ENCODE measurements around the gene TIGAR. TPM values are rescaled to one million over a fixed set of nuclear protein-coding genes. Genes with fewer than 3 reads are reported as not detected.

The TIGAR gene
- total RNA-seq, 1 donor = 11.5 TPM

DNA sequence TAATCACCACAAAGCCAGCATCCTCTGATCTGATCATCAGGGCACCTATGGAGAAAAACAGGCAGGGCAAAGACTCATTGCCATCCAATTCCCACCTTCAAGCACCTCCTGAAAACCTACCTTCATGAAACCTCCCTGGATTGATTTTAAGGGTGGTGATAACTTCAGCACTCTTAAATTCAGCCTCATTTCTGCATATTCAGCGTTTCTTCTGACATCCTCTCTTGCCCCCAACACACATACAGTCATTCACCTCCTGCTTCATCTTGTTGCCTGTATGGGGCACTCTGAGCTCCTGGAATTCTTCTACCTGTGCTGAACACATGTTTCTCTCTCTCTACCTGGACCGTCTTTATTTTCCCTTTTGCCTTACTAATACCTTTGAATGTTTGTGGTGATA is 51.6 kb downstream of the TIGAR start:
- TF ChIP-seq, protein P1, sequence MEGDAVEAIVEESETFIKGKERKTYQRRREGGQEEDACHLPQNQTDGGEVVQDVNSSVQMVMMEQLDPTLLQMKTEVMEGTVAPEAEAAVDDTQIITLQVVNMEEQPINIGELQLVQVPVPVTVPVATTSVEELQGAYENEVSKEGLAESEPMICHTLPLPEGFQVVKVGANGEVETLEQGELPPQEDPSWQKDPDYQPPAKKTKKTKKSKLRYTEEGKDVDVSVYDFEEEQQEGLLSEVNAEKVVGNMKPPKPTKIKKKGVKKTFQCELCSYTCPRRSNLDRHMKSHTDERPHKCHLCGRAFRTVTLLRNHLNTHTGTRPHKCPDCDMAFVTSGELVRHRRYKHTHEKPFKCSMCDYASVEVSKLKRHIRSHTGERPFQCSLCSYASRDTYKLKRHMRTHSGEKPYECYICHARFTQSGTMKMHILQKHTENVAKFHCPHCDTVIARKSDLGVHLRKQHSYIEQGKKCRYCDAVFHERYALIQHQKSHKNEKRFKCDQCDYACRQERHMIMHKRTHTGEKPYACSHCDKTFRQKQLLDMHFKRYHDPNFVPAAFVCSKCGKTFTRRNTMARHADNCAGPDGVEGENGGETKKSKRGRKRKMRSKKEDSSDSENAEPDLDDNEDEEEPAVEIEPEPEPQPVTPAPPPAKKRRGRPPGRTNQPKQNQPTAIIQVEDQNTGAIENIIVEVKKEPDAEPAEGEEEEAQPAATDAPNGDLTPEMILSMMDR (IDR thresholded peaks at IDR 0.05; ENCODE audit: insufficient read depth, low read length) = no peak
- no peak overlapping the region for H3K4me3 ChIP-seq (ENCODE audit: low read depth, low read length)
- DNase-seq (ENCODE audit: low read depth) = no peak

DNA sequence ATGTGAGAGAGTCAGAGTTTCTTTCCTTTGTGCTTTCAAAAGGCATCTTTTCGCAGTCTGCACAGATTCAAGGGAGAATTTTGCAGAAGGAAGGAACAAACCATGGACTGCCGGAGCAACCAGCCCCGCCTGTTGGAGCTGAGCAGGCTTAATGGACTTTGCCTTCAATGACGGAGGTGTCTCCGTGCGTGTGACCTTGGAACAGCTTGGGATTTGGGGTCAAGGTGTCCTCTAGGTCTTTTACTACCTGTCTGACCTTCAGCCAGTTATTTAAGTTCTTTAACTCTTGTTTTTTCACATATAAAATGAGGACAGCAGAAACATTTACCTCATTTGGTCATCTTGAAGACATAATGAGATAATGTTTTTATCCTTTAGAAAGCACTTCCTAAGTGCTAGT is 54.4 kb downstream of the TIGAR start:
- DNase-seq (ENCODE audit: low read depth) = no peak
- TF ChIP-seq, protein P1 (IDR thresholded peaks at IDR 0.05; ENCODE audit: insufficient read depth, low read length) = no peak
- H3K4me3 ChIP-seq (ENCODE audit: low read depth, low read length) = no peak overlapping the region

DNA sequence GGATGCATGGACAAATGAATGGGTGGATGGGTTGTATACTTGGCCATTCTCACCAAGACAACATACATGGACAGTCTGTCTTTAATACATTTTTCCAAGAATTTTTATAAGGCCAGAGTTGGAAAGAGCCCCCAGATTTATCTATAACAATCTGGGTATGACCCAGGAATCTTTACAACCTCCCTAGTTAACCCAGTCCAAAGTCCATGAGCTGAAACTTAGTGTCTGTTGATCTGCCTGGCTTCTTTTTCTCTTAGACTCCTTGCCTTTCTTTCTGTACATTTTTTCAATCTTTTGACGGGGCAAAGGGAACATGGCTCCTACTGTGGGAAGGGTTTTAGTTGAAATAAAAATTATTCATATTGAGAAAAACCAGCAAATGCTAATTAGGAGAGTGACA is 57.8 kb downstream of the TIGAR start:
- TF ChIP-seq, protein P1 (IDR thresholded peaks at IDR 0.05; ENCODE audit: insufficient read depth, low read length) = no peak
- no peak for DNase-seq (ENCODE audit: low read depth)

DNA sequence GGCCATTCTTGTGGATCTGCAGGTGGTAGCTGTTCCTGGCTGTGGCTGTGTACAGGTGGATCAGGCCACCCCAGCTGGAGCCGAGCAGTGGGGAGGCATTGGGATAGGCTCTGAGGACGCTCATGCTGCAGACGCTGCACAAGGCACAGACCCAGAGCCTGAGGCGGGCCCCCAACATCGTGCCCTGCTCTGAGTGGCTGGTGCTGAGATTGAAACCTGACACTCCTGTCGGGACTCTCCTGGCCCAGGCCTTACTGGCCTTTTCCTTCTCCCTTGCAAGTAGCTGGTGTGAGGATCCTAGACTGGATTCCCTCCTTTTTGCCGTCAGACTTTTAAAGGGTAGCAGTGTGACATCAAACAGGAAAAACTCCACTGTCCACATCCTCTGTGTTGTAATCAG is 58.4 kb downstream of the TIGAR start, which contains the start of gene FGF23:
Gene FGF23 (minus strand): TSS at position 308 of the 400 bp plus-strand sequence. CDS start 130 bp downstream, at position 178.
- DNase-seq (ENCODE audit: low read depth) = peak; percentile 9
- H3K4me3 ChIP-seq (ENCODE audit: low read depth, low read length) = no peak within 1 kb of the TSS
- TF ChIP-seq, protein P1 (IDR thresholded peaks at IDR 0.05; ENCODE audit: insufficient read depth, low read length) = no peak

More for the DNA sequence above, 57.8 kb downstream of the TIGAR start:
- H3K4me3 ChIP-seq (ENCODE audit: low read depth, low read length) = no peak overlapping the region

DNA sequence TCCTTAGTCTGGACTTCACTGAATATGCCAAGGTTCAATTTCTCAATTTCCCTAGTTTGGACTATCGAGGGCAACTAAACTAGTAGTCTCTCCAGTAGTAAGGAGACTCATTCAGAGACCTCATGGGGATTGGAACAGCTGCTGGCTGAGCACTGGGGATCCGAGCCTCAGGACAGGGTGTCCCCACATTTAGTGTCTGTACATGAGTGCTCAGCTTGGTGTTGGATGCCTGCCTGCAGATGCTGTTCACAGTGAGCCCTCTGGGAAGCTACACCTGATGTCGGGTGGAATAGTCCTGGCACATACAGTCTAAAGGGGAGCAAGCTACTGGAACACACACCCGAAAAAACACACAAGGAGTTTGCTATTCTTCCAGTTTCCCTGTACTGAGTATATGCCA is 59.3 kb downstream of the TIGAR start:
- no peak overlapping the region for H3K4me3 ChIP-seq (ENCODE audit: low read depth, low read length)
- DNase-seq (ENCODE audit: low read depth) = no peak
- TF ChIP-seq, protein P1 (IDR thresholded peaks at IDR 0.05; ENCODE audit: insufficient read depth, low read length) = no peak

DNA sequence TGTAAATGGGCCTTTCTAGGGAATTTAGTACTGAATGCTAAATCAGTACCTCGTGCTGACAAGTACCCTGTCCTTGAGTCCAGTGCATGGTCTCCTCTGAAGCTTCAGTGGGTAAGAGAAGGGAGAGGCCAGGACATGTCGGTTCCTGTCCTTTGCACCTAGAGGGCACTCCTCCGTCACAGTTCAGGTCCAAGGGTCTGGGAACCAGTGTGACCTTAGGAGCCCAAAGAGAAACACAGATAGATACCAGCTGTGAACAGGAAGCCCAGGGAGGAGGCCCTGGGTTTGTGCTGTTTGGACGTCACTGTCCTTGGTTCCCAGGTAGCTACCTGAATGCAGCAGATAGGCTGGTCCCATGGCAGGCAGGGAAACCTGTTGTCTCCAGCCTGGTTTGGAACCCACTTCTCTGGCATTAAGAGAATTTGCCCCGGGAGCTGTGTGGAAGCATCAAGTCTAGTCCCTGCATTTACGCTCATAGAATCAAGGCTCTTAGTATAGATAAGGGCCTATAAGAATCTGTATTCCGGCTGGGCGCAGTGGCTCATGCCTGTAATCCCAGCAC is 62.4 kb downstream of the TIGAR start:
- DNase-seq (ENCODE audit: low read depth) = no peak
- H3K4me3 ChIP-seq (ENCODE audit: low read depth, low read length) = no peak overlapping the region
- TF ChIP-seq, protein P1 (IDR thresholded peaks at IDR 0.05; ENCODE audit: insufficient read depth, low read length) = no peak

DNA sequence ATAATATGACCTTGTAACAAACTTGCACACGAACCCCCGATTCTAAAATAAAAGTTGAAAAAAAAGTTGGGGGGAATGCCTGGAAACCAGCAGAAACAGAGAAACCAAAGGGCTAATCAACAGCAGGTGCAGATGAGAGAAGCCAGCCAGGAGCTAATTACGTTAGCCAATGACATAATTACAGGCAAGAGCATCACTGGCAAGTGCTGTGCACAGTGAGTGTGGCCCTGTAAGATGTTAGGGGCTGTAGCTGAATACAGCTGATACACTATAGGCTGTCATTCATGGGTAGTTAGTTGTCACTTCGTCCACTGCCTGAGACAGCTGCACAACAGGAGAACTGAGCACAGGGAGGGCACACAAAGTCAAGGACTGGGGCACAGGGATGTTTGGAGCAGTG is 65.8 kb downstream of the TIGAR start:
- DNase-seq (ENCODE audit: low read depth) = no peak
- H3K4me3 ChIP-seq (ENCODE audit: low read depth, low read length) = no peak overlapping the region
- TF ChIP-seq, protein P1 (IDR thresholded peaks at IDR 0.05; ENCODE audit: insufficient read depth, low read length) = no peak
